KMS-11 (cell line): ENCODE data around the gene ROR1.
A peak's percentile ranks its signal among the peaks of the same experiment; 100 is the strongest.

Experiments
- H2AFZ ChIP-seq: fragments of 200-600 bp; sonication (generic); 2 replicates; pipeline ENCODE4 v1.6.1; 2016; ENCODE audit warnings: antibody characterized with exemption, mixed run types, low read depth
- H3K27ac ChIP-seq: fragments of 200-600 bp; sonication (generic); 2 replicates; pipeline ENCODE4 v1.6.1; 2016; ENCODE audit warnings: mild to moderate bottlenecking, mixed run types
- H3K27me3 ChIP-seq: fragments of 200-600 bp; sonication (generic); 2 replicates; pipeline ENCODE4 v1.6.1; 2017; ENCODE audit warnings: mild to moderate bottlenecking, low read depth, mixed run types, moderate library complexity; ENCODE audit not compliant: insufficient read depth
- H3K36me3 ChIP-seq: fragments of 200-600 bp; sonication (generic); 2 replicates; pipeline ENCODE4 v1.6.1; 2017; ENCODE audit warnings: mild to moderate bottlenecking, mixed run types; ENCODE audit not compliant: insufficient read depth
- H3K4me1 ChIP-seq: fragments of 200-600 bp; sonication (generic); 2 replicates; pipeline ENCODE4 v1.6.1; 2016; ENCODE audit warnings: mild to moderate bottlenecking, low read depth, mixed run types; ENCODE audit not compliant: poor library complexity, severe bottlenecking
- H3K4me2 ChIP-seq: fragments of 200-600 bp; sonication (generic); 2 replicates; pipeline ENCODE4 v1.7.0; 2016; ENCODE audit warnings: mild to moderate bottlenecking, mixed run types
- H3K4me3 ChIP-seq: fragments of 200-600 bp; sonication (generic); IDR thresholded peaks from 2 replicates; pipeline ENCODE4 v1.6.1; 2017; ENCODE audit warnings: low read depth, low read length, mixed read lengths; ENCODE audit not compliant: insufficient read depth
- H3K79me2 ChIP-seq: fragments of 200-600 bp; sonication (generic); 2 replicates; pipeline ENCODE4 v1.6.1; 2016; ENCODE audit warnings: low read depth, mixed run types; ENCODE audit not compliant: insufficient read depth
- H3K9ac ChIP-seq: fragments of 200-600 bp; sonication (generic); 2 replicates; pipeline ENCODE4 v1.6.1; 2016; ENCODE audit warnings: mild to moderate bottlenecking, mixed run types
- H4K20me1 ChIP-seq: fragments of 200-600 bp; sonication (generic); 2 replicates; pipeline ENCODE4 v1.6.1; 2016; ENCODE audit warnings: mild to moderate bottlenecking, mixed run types; ENCODE audit not compliant: insufficient read depth
- CTCF ChIP-seq: fragments of 200-600 bp; sonication (generic); conservative IDR thresholded peaks from 2 replicates; pipeline ENCODE4 v1.6.1; 2017; ENCODE audit warnings: low read depth, mild to moderate bottlenecking, antibody characterized with exemption, low read length, moderate library complexity, mixed read lengths

The ROR1 gene

GRCh38 chr1:63916485-63917360, 142.9 kb downstream of the ROR1 start:
- H3K27ac ChIP-seq = no peak overlapping the region
- peaks cover 11% of the 10 kb centered on the region for H3K4me1 ChIP-seq
- H3K27me3 ChIP-seq = no peaks in the 10 kb centered on the region
- H3K9ac ChIP-seq = no peak overlapping the region
- H3K4me2 ChIP-seq = no peak overlapping the region
- no peak for TF ChIP-seq CTCF
- H2AFZ ChIP-seq = no peak overlapping the region
- H3K36me3 ChIP-seq = no peaks in the 10 kb centered on the region
- H4K20me1 ChIP-seq = no peaks in the 10 kb centered on the region
- H3K79me2 ChIP-seq = no peaks in the 10 kb centered on the region
- no peak overlapping the region for H3K4me3 ChIP-seq

GRCh38 chr1:63917571-63918417, 144.0 kb downstream of the ROR1 start:
- no peak overlapping the region for H3K9ac ChIP-seq
- H3K79me2 ChIP-seq = no peaks in the 10 kb centered on the region
- no peaks in the 10 kb centered on the region for H3K36me3 ChIP-seq
- peak; percentile 52 for TF ChIP-seq CTCF
- no peaks in the 10 kb centered on the region for H4K20me1 ChIP-seq
- H3K4me1 ChIP-seq = peaks cover 11% of the 10 kb centered on the region
- no peak overlapping the region; the same call in 1 of the 2 replicates for H3K4me2 ChIP-seq
- no peak overlapping the region for H2AFZ ChIP-seq
- no peak overlapping the region for H3K4me3 ChIP-seq
- H3K27ac ChIP-seq = no peak overlapping the region
- H3K27me3 ChIP-seq = no peaks in the 10 kb centered on the region

GRCh38 chr1:63918418-63918945, 144.7 kb downstream of the ROR1 start:
- Histone ChIP-seq H3K27me3 (no peaks in the 10 kb centered on the region), H3K79me2 (no peaks in the 10 kb centered on the region), H3K4me1 (peaks cover 11% of the 10 kb centered on the region), H2AFZ (no peak overlapping the region), H3K27ac (no peak overlapping the region), H3K4me3 (no peak overlapping the region), H3K4me2 (no peak overlapping the region), H4K20me1 (no peaks in the 10 kb centered on the region), H3K36me3 (no peaks in the 10 kb centered on the region), H3K9ac (no peak overlapping the region)
- no peak for TF ChIP-seq CTCF

GRCh38 chr1:63920154-63921117, 146.6 kb downstream of the ROR1 start:
- no peak overlapping the region for H3K27ac ChIP-seq
- H3K4me2 ChIP-seq = no peak overlapping the region
- no peaks in the 10 kb centered on the region for H3K79me2 ChIP-seq
- H4K20me1 ChIP-seq = no peaks in the 10 kb centered on the region
- no peak for TF ChIP-seq CTCF
- H3K4me3 ChIP-seq = no peak overlapping the region
- no peaks in the 10 kb centered on the region for H3K27me3 ChIP-seq
- H3K36me3 ChIP-seq = no peaks in the 10 kb centered on the region
- peaks cover 11% of the 10 kb centered on the region for H3K4me1 ChIP-seq
- H2AFZ ChIP-seq = no peak overlapping the region
- H3K9ac ChIP-seq = no peak overlapping the region
